Esophagus squamous epithelium (tissue), 4 donors: Measurements from ENCODE around the gene LRRC73.

ENCODE experiments used
- POLR2A ChIP-seq, 4 donors: fragments of 450-650 bp; IDR thresholded peaks; one replicate each; pipeline ENCODE4 v1.6.1; 2017; ENCODE audit warnings: antibody characterized with exemption in 4 of 4, mild to moderate bottlenecking in 4 of 4, moderate library complexity in 3 of 4
- TF ChIP-seq, protein P1 (sequence below), 6 experiments: fragments of 450-650 bp in 4 of 6; fragments of 200-600 bp in 2 of 6; sonication (generic) in 2 of 6; IDR thresholded peaks; one replicate each; pipeline ENCODE4 v1.5.1; 2016 to 2019; ENCODE audit warnings: antibody characterized with exemption in 6 of 6, mild to moderate bottlenecking in 4 of 6, moderate library complexity in 4 of 6

- TF ChIP-seq, protein P1, sequence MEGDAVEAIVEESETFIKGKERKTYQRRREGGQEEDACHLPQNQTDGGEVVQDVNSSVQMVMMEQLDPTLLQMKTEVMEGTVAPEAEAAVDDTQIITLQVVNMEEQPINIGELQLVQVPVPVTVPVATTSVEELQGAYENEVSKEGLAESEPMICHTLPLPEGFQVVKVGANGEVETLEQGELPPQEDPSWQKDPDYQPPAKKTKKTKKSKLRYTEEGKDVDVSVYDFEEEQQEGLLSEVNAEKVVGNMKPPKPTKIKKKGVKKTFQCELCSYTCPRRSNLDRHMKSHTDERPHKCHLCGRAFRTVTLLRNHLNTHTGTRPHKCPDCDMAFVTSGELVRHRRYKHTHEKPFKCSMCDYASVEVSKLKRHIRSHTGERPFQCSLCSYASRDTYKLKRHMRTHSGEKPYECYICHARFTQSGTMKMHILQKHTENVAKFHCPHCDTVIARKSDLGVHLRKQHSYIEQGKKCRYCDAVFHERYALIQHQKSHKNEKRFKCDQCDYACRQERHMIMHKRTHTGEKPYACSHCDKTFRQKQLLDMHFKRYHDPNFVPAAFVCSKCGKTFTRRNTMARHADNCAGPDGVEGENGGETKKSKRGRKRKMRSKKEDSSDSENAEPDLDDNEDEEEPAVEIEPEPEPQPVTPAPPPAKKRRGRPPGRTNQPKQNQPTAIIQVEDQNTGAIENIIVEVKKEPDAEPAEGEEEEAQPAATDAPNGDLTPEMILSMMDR (IDR thresholded peaks at IDR 0.05): no peak
- no peak for TF ChIP-seq POLR2A (IDR thresholded peaks at IDR 0.05)
These were observed 38.7 kb downstream of the LRRC73 start for GRCh38 chr6:43471399-43471798.
